ENCODE results near the gene ARFRP1. TPM values are rescaled to one million over a fixed set of nuclear protein-coding genes. Genes with fewer than 3 reads are reported as not detected.

Gene ARFRP1
- total RNA-seq, 1 donor from 2014 or later, result 46.1 TPM

DNA sequence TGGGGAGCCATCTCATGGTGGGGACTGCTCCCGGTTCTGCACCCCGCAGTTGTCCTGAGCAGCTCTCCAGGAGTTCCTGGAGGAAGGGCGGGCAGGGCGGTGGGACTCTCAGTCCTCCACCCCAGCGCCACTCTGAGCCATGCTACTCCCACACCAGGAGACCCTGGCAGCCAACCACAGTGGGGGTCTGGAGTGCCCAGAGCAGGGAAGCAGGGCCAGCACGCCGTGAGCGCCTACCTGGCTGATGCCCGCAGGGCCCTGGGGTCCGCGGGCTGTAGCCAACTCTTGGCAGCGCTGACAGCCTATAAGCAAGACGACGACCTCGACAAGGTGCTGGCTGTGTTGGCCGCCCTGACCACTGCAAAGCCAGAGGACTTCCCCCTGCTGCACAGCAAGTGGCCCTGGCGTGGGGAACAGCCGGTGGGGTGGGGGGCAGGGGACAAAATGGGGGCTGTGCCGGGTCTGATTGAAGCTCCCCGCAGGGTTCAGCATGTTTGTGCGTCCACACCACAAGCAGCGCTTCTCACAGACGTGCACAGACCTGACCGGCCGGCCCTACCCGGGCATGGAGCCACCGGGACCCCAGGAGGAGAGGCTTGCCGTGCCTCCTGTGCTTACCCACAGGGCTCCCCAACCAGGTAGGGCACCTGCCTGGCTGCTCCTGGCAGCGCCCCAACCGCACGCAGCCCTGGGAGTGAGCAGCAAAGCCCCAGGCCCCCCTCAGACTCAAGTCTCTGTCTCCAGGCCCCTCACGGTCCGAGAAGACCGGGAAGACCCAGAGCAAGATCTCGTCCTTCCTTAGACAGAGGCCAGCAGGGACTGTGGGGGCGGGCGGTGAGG lies 13.0 kb downstream of the ARFRP1 start:
- TF ChIP-seq, protein P1, sequence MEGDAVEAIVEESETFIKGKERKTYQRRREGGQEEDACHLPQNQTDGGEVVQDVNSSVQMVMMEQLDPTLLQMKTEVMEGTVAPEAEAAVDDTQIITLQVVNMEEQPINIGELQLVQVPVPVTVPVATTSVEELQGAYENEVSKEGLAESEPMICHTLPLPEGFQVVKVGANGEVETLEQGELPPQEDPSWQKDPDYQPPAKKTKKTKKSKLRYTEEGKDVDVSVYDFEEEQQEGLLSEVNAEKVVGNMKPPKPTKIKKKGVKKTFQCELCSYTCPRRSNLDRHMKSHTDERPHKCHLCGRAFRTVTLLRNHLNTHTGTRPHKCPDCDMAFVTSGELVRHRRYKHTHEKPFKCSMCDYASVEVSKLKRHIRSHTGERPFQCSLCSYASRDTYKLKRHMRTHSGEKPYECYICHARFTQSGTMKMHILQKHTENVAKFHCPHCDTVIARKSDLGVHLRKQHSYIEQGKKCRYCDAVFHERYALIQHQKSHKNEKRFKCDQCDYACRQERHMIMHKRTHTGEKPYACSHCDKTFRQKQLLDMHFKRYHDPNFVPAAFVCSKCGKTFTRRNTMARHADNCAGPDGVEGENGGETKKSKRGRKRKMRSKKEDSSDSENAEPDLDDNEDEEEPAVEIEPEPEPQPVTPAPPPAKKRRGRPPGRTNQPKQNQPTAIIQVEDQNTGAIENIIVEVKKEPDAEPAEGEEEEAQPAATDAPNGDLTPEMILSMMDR (IDR thresholded peaks at IDR 0.05), result no peak
- peaks cover 36% of the 10 kb centered on the region for H3K4me1 Mint-ChIP-seq (ENCODE audit: unreplicated experiment)
- no peaks in the 10 kb centered on the region for H3K9me3 Mint-ChIP-seq (ENCODE audit: unreplicated experiment)
- no peaks in the 10 kb centered on the region for H3K27me3 Mint-ChIP-seq (ENCODE audit: unreplicated experiment)
- no peak overlapping the region for H3K27ac Mint-ChIP-seq (ENCODE audit: unreplicated experiment)
- H3K4me3 Mint-ChIP-seq (ENCODE audit: unreplicated experiment), result no peak overlapping the region
- no peaks in the 10 kb centered on the region for H3K36me3 Mint-ChIP-seq (ENCODE audit: unreplicated experiment)
- DNase-seq (ENCODE audit: extremely low spot score, unreplicated experiment), result no peak

DNA sequence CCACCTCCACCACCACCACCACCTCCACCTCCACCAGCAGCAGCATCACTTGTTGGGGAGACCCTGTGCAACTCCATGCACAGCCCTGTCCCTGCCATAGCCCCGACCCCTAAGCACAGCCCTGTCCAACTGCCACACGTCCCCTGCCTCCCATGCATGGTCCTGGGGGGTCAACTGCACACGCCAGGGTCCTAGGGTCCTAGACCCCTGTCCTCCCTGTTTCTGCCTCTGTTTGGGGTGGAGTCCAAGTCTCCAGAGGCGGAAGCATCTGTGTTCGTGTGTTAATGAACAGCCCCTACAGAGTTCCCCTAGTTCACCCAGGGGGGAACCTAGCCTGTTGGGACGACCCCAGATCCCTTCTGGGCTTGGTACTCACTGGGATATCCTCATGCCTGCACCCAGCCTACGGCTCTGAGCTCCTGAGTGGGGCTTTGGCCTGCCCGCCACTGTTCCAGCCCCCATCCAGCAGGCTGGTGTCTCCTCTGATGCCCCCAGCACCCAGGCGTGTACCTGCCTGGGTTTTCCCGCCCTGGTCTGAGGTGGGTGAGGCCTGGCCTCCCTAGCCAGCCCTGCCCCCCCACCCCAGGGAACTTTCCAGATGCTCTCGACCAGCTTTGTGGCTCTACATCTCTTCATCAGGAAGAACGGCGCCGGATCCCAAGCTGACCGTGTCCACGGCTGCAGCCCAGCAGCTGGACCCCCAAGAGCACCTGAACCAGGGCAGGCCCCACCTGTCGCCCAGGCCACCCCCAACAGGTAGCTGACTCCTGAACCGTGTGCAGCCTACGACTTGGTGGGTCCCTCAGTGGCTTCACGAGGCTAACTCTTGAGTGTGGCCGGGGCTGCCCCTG lies 13.8 kb downstream of the ARFRP1 start:
- no peak for DNase-seq (ENCODE audit: extremely low spot score, unreplicated experiment)
- Mint-ChIP-seq H3K4me3 (ENCODE audit: unreplicated experiment) (no peak overlapping the region), H3K27ac (ENCODE audit: unreplicated experiment) (peak overlapping the region; percentile 23), H3K27me3 (ENCODE audit: unreplicated experiment) (no peaks in the 10 kb centered on the region), H3K4me1 (ENCODE audit: unreplicated experiment) (peaks cover 29% of the 10 kb centered on the region), H3K36me3 (ENCODE audit: unreplicated experiment) (no peaks in the 10 kb centered on the region), H3K9me3 (ENCODE audit: unreplicated experiment) (no peaks in the 10 kb centered on the region)
- TF ChIP-seq, protein P1 (IDR thresholded peaks at IDR 0.05), result no peak

DNA sequence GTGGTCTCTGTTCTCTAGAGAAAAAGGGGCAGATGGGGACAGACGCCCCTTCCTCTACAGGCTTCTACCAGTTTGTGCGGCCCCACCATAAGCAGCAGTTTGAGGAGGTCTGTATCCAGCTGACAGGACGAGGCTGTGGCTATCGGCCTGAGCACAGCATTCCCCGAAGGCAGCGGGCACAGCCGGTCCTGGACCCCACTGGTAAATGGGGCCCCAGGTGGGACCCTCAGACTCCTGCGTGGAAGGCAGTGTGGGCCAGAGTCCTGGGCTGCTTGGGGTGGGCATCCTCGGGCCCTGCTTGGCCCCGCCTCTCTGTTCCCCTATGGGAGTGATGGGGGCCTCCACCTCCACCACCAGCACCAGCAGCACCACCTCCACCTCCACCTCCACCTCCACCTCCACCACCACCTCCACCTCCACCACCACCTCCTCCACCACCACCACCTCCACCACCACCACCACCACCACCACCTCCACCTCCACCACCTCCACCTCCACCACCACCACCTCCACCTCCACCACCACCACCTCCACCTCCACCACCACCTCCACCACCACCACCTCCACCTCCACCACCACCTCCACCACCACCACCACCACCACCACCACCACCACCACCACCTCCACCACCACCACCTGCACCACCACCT lies 14.6 kb downstream of the ARFRP1 start:
- Mint-ChIP-seq H3K27ac (ENCODE audit: unreplicated experiment) (no peak overlapping the region), H3K4me3 (ENCODE audit: unreplicated experiment) (no peak overlapping the region), H3K36me3 (ENCODE audit: unreplicated experiment) (no peaks in the 10 kb centered on the region), H3K4me1 (ENCODE audit: unreplicated experiment) (peaks cover 25% of the 10 kb centered on the region), H3K27me3 (ENCODE audit: unreplicated experiment) (no peaks in the 10 kb centered on the region), H3K9me3 (ENCODE audit: unreplicated experiment) (no peaks in the 10 kb centered on the region)
- no peak for DNase-seq (ENCODE audit: extremely low spot score, unreplicated experiment)
- TF ChIP-seq, protein P1 (IDR thresholded peaks at IDR 0.05), result no peak

DNA sequence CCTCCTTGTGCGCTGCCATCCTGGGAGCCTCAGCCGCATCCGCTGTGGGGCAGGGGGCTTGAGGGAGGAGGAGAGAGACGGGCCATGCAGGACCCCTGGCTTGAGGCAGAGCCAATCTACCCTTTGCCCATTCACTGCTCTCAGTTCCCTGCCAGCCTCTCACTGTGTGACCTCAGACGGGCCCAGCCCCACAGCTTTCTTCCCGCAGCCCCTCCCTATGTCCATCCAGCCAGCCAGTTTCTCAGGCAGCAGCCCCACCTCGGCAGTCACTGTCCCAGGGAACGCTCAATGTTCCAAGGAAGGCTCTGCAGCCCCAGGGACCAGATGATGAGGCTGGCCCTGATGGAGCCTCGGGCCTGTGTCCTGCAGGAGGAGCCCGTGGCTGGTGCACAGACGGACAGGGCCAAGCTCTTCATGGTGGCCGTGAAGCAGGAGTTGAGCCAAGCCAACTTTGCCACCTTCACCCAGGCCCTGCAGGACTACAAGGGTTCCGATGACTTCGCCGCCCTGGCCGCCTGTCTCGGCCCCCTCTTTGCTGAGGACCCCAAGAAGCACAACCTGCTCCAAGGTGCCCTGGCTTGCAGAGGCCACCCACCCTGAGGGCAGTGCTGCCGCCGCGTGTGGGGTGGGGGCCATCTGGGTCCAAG lies 15.2 kb downstream of the ARFRP1 start:
- Mint-ChIP-seq H3K9me3 (ENCODE audit: unreplicated experiment) (no peaks in the 10 kb centered on the region), H3K27ac (ENCODE audit: unreplicated experiment) (peak overlapping the region; percentile 23), H3K4me1 (ENCODE audit: unreplicated experiment) (peaks cover 23% of the 10 kb centered on the region), H3K27me3 (ENCODE audit: unreplicated experiment) (no peaks in the 10 kb centered on the region), H3K36me3 (ENCODE audit: unreplicated experiment) (no peaks in the 10 kb centered on the region), H3K4me3 (ENCODE audit: unreplicated experiment) (no peak overlapping the region)
- no peak for DNase-seq (ENCODE audit: extremely low spot score, unreplicated experiment)
- TF ChIP-seq, protein P1 (IDR thresholded peaks at IDR 0.05), result no peak

Measured in osteocyte (in vitro differentiated cells).